CD4-positive, alpha-beta T cell treated with Interferon alpha-2 for 1 hour (primary cell): ENCODE data around the gene HIVEP3.
"Not testable (repeated sequence)": the region's sequence is repeated elsewhere in the genome, so short reads cannot be mapped to it uniquely, and the experiment has no call there.

Experiments
- DNase-seq, 2 donors: peaks; one replicate each; pipeline ENCODE4 v3.0.0-alpha.2; 2020 to 2022

HIVEP3 gene

GRCh38 chr1:41918450-41919043, at the start of gene HIVEP3:
TSS of gene HIVEP3 (minus strand) at chr1:41918922.
- no peak for DNase-seq

- DNase-seq, result no peak
Observed at GRCh38 chr1:41964400-41964799, 45.7 kb upstream of the HIVEP3 start.

- DNase-seq, result no peak
Observed at GRCh38 chr1:41963636-41964035, 44.9 kb upstream of the HIVEP3 start.

- no peak for DNase-seq
Observed at GRCh38 chr1:41958015-41958673, 39.4 kb upstream of the HIVEP3 start.

- DNase-seq, result no peak
Observed at GRCh38 chr1:41957568-41957967, 38.8 kb upstream of the HIVEP3 start.

GRCh38 chr1:41955461-41956159, 36.9 kb upstream of the HIVEP3 start:
- peak in 1 of 2 donors; percentile 8 for DNase-seq

GRCh38 chr1:41954533-41954944, 35.8 kb upstream of the HIVEP3 start:
- DNase-seq, result no peak

GRCh38 chr1:41953291-41953690, 34.6 kb upstream of the HIVEP3 start:
- no peak for DNase-seq

- DNase-seq, result no peak
Observed at GRCh38 chr1:41952208-41952607, 33.5 kb upstream of the HIVEP3 start.

GRCh38 chr1:41951492-41951891, 32.8 kb upstream of the HIVEP3 start:
- DNase-seq, result not testable (repeated sequence)

- no peak for DNase-seq
Observed at GRCh38 chr1:41950820-41951219, 32.1 kb upstream of the HIVEP3 start.

- DNase-seq, result not testable (repeated sequence)
Observed at GRCh38 chr1:41945946-41946345, 27.2 kb upstream of the HIVEP3 start.

GRCh38 chr1:41943717-41944116, 25.0 kb upstream of the HIVEP3 start:
- no peak for DNase-seq

GRCh38 chr1:41942278-41942677, 23.6 kb upstream of the HIVEP3 start:
- no peak for DNase-seq

GRCh38 chr1:41941381-41941780, 22.7 kb upstream of the HIVEP3 start:
- DNase-seq, result no peak

GRCh38 chr1:41939194-41939593, 20.5 kb upstream of the HIVEP3 start:
- DNase-seq, result no peak

GRCh38 chr1:41936107-41936506, 17.4 kb upstream of the HIVEP3 start:
- no peak for DNase-seq

- DNase-seq, result no peak
Observed at GRCh38 chr1:41935226-41935625, 16.5 kb upstream of the HIVEP3 start.

- no peak for DNase-seq
Observed at GRCh38 chr1:41933106-41933505, 14.4 kb upstream of the HIVEP3 start.

GRCh38 chr1:41931578-41931977, 12.9 kb upstream of the HIVEP3 start:
- no peak for DNase-seq

- no peak for DNase-seq
Observed at GRCh38 chr1:41927118-41927517, 8.4 kb upstream of the HIVEP3 start.

- DNase-seq, result no peak
Observed at GRCh38 chr1:41925712-41926111, 7.0 kb upstream of the HIVEP3 start.

- no peak for DNase-seq
Observed at GRCh38 chr1:41924911-41925310, 6.2 kb upstream of the HIVEP3 start.

- DNase-seq, result not testable (repeated sequence)
Observed at GRCh38 chr1:41921271-41921670, 2.5 kb upstream of the HIVEP3 start.
